Esophagus muscularis mucosa (tissue), 4 donors: ENCODE measurements around the gene CHAT.

ENCODE experiments used
- EP300 ChIP-seq: sonication (generic); formaldehyde crosslinking; IDR thresholded peaks from one replicate; pipeline ENCODE4 v1.6.1; 2017; ENCODE audit warnings: antibody characterized with exemption
- POLR2A ChIP-seq: fragments of 450-650 bp; IDR thresholded peaks from one replicate; pipeline ENCODE4 v1.6.1; 2017; ENCODE audit warnings: antibody characterized with exemption, moderate library complexity, mild to moderate bottlenecking, low read depth
- POLR2AphosphoS5 ChIP-seq, 2 donors: sonication (generic); formaldehyde crosslinking; IDR thresholded peaks; one replicate each; pipeline ENCODE4 v1.6.1; 2017; ENCODE audit warnings: antibody characterized with exemption in 2 of 2
- TF ChIP-seq, protein P1 (sequence below), 3 experiments: fragments of 200-600 bp in 2 of 3; fragments of 450-650 bp in 1 of 3; sonication (generic) in 2 of 3; IDR thresholded peaks; one replicate each; pipeline ENCODE4 v1.5.1; 2017 to 2019; ENCODE audit warnings: antibody characterized with exemption in 3 of 3, mild to moderate bottlenecking in 2 of 3, moderate library complexity in 1 of 3

DNA sequence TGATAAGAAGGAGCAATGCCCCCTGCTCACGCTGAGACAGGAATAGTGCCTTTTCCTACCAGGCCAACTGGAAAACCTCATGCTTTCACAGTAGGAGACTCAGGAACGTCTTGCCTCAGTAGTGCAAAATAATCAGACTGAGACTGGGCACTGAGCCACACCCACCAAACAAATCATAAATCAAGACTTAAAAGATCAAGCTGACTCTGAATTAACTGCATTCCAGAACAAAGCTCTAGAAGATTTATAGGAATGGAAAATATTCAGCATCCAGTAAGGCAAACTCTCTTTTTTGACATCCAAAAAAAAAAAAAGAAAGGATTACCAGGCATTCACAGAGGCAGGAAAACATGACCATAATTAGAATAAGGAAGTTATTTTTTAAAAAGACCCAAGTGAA is 34.2 kb upstream of the CHAT start:
- TF ChIP-seq, protein P1, sequence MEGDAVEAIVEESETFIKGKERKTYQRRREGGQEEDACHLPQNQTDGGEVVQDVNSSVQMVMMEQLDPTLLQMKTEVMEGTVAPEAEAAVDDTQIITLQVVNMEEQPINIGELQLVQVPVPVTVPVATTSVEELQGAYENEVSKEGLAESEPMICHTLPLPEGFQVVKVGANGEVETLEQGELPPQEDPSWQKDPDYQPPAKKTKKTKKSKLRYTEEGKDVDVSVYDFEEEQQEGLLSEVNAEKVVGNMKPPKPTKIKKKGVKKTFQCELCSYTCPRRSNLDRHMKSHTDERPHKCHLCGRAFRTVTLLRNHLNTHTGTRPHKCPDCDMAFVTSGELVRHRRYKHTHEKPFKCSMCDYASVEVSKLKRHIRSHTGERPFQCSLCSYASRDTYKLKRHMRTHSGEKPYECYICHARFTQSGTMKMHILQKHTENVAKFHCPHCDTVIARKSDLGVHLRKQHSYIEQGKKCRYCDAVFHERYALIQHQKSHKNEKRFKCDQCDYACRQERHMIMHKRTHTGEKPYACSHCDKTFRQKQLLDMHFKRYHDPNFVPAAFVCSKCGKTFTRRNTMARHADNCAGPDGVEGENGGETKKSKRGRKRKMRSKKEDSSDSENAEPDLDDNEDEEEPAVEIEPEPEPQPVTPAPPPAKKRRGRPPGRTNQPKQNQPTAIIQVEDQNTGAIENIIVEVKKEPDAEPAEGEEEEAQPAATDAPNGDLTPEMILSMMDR (IDR thresholded peaks at IDR 0.05): no peak
- TF ChIP-seq POLR2A: no peak
- no peak for TF ChIP-seq EP300
- TF ChIP-seq POLR2AphosphoS5 (IDR thresholded peaks at IDR 0.05): no peak
